GM19455 (cell line): ENCODE measurements around the gene UBR1.
"Not testable (repeated sequence)": the region's sequence is repeated elsewhere in the genome, so short reads cannot be mapped to it uniquely, and the experiment has no call there.

Experiments used
- ATAC-seq: cut with Tn5 transposase; IDR thresholded peaks from one replicate; pipeline ENCODE4 v1.9.1; 2021; ENCODE audit not compliant: unreplicated experiment

UBR1 gene

DNA sequence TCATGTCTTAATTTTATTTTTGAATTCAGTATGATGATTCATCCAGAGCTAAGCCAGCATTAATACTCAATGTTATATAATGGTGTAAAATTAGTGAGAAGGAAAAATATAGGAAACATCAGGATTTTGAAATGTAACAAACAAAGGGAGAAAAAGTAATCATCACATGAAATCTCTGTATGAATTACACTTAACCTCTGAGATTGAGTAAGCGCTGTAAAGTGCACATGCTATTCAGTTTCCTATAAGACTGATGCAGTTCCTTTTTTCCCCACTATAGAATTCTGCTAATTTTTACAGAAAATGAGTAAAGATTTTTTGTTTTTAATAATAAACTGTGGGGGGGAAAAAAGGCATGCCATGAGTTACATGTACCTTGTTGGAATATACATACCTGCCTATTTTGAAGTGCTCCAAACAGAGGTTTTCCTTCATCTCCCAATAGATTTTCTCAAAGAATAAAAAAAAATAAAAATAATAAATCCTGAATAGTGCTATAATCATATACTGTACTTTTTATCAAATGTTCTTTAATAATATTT lies 121.3 kb downstream of the UBR1 start:
- ATAC-seq = no peak

DNA sequence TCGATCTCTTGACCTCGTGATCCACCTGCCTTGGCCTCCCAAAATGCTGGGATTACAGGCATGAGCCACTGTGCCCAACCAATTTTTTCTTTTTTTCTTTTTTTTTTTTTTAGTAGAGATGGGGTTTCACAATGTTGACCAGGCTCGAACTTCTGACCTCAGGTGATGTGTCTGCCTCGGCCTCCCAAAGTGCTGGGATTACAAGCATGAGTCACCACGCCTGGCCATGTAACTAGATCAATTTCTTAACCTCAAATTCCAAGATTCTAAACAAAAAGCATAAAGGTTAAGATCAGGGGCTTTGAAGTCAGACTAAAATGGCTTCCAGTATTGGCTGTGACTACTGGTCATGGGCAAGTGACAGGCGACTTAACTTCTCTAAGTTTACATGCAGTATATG lies 126.7 kb downstream of the UBR1 start:
- not testable (repeated sequence) for ATAC-seq

DNA sequence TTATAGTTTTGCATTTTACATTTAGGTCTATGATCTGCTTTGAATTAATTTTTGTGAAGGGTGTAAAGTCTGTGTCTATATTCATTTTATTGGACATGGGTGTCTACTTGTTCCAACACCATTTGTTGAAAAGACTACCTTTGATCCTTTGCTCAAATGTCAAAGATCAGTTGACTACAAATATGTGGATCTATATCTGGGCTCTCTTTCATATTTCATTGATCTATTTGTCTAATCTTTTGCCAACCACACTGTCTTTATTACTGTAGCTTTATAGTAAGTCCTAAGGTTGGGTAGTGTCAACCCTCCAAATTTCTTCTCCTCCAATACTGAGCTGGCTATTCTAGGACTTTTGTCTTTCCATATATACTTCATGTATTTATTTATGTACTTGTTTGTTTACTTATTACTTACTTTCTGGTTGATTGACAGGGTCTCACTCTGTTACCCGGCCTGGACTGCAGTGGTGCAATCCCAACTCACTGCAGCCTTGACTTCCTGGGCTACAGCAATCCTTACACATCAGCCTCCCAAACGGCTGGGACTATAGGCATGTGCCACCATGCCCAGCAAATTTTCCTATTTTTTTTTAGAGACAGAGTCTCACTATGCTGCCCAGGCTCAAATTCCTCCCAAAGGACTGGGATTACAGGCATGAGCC lies 131.5 kb downstream of the UBR1 start:
- no peak for ATAC-seq

DNA sequence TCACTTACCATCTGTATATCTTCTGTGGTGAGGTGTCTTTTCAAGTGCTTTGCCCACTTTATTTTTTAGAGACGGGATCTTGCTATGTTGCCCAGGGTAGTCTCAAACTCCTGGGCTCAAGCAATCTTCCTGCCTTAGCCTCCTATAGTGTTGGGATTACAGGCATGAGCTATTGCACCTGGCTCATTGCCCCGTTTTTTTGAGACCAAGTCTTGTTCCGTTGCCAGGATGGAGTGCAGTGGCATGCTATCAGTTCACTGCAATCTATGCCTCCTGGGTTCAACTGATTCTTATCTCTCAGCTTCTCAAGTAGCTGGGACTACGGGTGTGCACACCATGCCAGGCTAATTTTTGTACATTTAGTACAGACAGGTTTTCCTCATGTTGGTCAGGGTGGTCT lies 132.7 kb downstream of the UBR1 start:
- no peak for ATAC-seq

GRCh38 chr15:42971830-42972229 lies 134.0 kb downstream of the UBR1 start:
- no peak for ATAC-seq

GRCh38 chr15:42964476-42964875 lies 141.4 kb downstream of the UBR1 start:
- ATAC-seq = no peak

- ATAC-seq = no peak
These were observed 150.3 kb downstream of the UBR1 start for GRCh38 chr15:42955518-42955917.

- no peak for ATAC-seq
These were observed 151.5 kb downstream of the UBR1 start for GRCh38 chr15:42954291-42954690.

GRCh38 chr15:42948898-42949297 lies 156.9 kb downstream of the UBR1 start:
- ATAC-seq = not testable (repeated sequence)

GRCh38 chr15:42940527-42940926 lies 165.3 kb downstream of the UBR1 start:
- ATAC-seq = no peak

- ATAC-seq = no peak
These were observed 166.0 kb downstream of the UBR1 start for GRCh38 chr15:42939841-42940240.

DNA sequence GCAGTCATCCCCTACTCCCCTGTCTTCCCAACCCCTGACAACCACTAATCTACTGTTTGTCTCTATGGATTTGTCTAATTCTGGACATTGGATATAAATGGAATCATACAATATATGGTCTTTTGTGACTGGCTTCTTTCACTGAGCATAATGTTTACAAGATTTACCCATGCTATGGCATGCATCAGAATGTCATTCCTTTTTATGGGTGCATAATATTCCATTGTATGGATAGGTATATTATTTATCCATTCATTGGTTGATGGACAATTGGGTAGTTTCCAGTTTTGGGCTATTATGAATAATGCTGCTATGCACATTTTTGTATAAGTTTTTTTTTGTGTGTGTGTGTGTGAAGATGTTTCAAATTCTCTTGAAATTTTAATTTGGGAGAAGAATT lies 168.7 kb downstream of the UBR1 start:
- no peak for ATAC-seq

GRCh38 chr15:42933886-42934667 lies 171.8 kb downstream of the UBR1 start:
- ATAC-seq = no peak

- no peak for ATAC-seq
These were observed 172.9 kb downstream of the UBR1 start for GRCh38 chr15:42932833-42933515.

DNA sequence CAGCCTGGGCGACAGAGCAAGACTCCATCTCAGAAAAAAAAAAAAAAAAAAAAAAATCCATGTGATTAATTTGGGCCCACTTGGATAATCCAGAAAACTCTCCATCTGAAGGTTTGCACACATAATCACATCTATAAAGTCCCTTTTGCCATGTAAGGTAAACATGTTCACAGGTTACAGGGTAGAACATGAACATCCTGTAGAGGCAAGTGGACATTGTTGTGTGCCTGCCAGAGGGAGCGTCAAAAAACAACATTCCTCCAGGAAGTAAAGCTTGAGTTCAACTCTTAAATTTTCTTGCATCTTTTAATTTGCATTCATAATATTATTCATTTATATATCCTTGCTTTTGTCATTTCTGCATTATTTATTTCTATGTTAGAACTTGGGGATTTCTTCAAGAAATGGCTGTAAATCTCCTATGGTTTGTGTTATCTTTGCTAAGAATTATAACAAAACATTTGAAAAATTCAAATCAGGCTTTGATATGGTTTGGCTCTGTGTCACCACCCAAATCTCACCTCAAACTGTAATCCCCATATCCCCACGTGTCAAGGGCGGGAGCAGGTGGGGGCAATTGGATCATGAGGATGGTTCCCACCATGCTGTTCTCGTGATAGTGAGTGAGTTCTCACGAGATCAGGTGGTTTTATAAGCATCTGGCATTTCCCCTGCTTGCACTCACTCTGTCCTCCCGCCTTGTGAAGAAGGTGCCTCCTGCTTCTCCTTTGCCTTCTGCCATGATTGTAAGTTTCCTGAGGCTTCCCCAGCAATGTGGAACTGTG lies 173.9 kb downstream of the UBR1 start:
- ATAC-seq = no peak

DNA sequence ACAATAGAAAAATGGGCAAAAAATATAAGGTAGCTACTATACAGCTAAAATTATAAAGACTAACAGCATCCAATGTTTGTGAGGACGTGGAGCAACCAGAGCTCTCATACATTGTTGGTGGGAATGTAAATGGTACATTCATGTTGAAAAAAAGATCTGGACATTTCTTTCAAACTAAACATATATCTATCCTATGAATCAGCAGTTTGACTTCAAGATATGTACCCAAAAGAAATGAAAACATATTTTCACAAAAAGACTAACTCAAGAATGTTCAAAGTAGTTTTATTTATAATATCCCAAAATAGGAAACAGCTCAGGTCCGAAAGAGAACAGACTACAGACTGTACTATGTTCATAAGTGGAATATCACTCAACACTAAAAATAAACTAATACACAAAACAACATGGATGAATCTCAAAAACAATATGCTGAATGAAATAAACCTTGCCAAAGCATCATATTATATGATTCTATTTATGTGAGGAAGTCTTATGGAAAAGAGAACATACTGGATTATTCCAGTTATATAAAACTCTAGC lies 176.5 kb downstream of the UBR1 start:
- no peak for ATAC-seq

DNA sequence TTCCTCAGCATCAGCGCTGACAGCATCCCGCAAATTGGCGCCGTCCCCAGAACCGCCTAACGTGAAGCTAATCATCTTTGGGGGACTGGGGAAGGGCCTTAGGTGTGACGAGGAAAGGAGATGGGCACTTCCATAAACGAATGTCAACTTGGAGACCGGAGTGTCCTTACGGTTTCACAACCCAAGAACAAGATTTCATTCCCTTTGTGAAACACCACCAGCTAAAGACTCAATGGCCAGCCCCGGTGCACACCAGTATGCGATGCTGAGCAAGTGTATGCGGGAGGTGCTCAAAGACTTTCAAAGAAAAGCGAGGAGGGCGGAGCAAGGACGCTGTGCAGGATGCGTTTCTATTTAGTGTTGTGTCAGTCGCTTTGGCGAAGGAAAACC lies 184.5 kb downstream of the UBR1 start:
- no peak for ATAC-seq

GRCh38 chr15:42920519-42921341 lies 185.1 kb downstream of the UBR1 start, which contains the start of gene TTBK2:
Gene TTBK2, minus strand, starts transcription at chr15:42920778. Its CDS starts 42,161 bp downstream, at chr15:42878617.
- ATAC-seq = peak; percentile 94

- ATAC-seq = peak; percentile 36
These were observed 185.9 kb downstream of the UBR1 start for GRCh38 chr15:42919799-42920518.
